HG03442 (cell line): ENCODE data around the gene PARD3.
A peak's percentile ranks its signal among the peaks of the same experiment; 100 is the strongest.

Source experiments
- ATAC-seq: cut with Tn5 transposase; IDR thresholded peaks from one replicate; pipeline ENCODE4 v1.9.1; 2021; ENCODE audit warnings: mild to moderate bottlenecking, moderate library complexity; ENCODE audit not compliant: unreplicated experiment

The PARD3 gene

GRCh38 chr10:34155812-34156211, 659.3 kb downstream of the PARD3 start:
- ATAC-seq: no peak

- ATAC-seq: no peak
These were observed 660.7 kb downstream of the PARD3 start for GRCh38 chr10:34154383-34154900.

GRCh38 chr10:34153663-34154382, 661.3 kb downstream of the PARD3 start:
- no peak for ATAC-seq

- ATAC-seq: no peak
These were observed 662.7 kb downstream of the PARD3 start for GRCh38 chr10:34152434-34152833.

GRCh38 chr10:34151931-34152330, 663.2 kb downstream of the PARD3 start:
- ATAC-seq: no peak

GRCh38 chr10:34151481-34151880, 663.6 kb downstream of the PARD3 start:
- no peak for ATAC-seq

- no peak for ATAC-seq
These were observed 665.0 kb downstream of the PARD3 start for GRCh38 chr10:34150103-34150502.

- ATAC-seq: no peak
These were observed 666.8 kb downstream of the PARD3 start for GRCh38 chr10:34148305-34148657.

GRCh38 chr10:34147641-34148304, 667.3 kb downstream of the PARD3 start:
- ATAC-seq: no peak

- no peak for ATAC-seq
These were observed 669.4 kb downstream of the PARD3 start for GRCh38 chr10:34145715-34146114.

GRCh38 chr10:34143466-34143865, 671.6 kb downstream of the PARD3 start:
- ATAC-seq: no peak

GRCh38 chr10:34141032-34141680, 673.9 kb downstream of the PARD3 start:
- peak; percentile 38 for ATAC-seq

GRCh38 chr10:34139559-34139958, 675.5 kb downstream of the PARD3 start:
- ATAC-seq: no peak

GRCh38 chr10:34137955-34138354, 677.1 kb downstream of the PARD3 start:
- no peak for ATAC-seq

- ATAC-seq: no peak
These were observed 677.9 kb downstream of the PARD3 start for GRCh38 chr10:34137201-34137600.

- peak; percentile 61 for ATAC-seq
These were observed 679.6 kb downstream of the PARD3 start for GRCh38 chr10:34135515-34135914.

- no peak for ATAC-seq
These were observed 680.5 kb downstream of the PARD3 start for GRCh38 chr10:34134602-34135001.

- no peak for ATAC-seq
These were observed 681.7 kb downstream of the PARD3 start for GRCh38 chr10:34133406-34133805.

- ATAC-seq: no peak
These were observed 683.9 kb downstream of the PARD3 start for GRCh38 chr10:34131152-34131551.

GRCh38 chr10:34127676-34128075, 687.4 kb downstream of the PARD3 start:
- no peak for ATAC-seq

GRCh38 chr10:34126371-34127151, 688.5 kb downstream of the PARD3 start:
- no peak for ATAC-seq
